Measurements from ENCODE around the gene SLC25A11. TPM values are rescaled to one million over a fixed set of nuclear protein-coding genes. Genes with fewer than 3 reads are reported as not detected.

SLC25A11 gene
- total and polyA plus RNA-seq, 4 donors, result 28.5 to 54.1 (median 46.0) TPM

GRCh38 chr17:4944554-4945175, 4.8 kb upstream of the SLC25A11 start:
- DNase-seq (ENCODE audit: low spot score), result no peak
- no peak for TF ChIP-seq ZBTB33 (IDR thresholded peaks at IDR 0.05)
- TF ChIP-seq HNF4A (conservative IDR thresholded peaks at IDR 0.05), result no peak
- no peak for TF ChIP-seq EGR1 (IDR thresholded peaks at IDR 0.05; ENCODE audit: low read depth in 2 of 2)
- no peak for TF ChIP-seq FOXA2 (IDR thresholded peaks at IDR 0.05)
- TF ChIP-seq NR2F2 (IDR thresholded peaks at IDR 0.05), result no peak
- no peaks in the 10 kb centered on the region for H3K27me3 ChIP-seq (ENCODE audit: control insufficient read depth in 4 of 4, insufficient read depth in 4 of 4, low read length in 3 of 4)
- H3K4me1 ChIP-seq (ENCODE audit: control insufficient read depth in 4 of 4, insufficient read depth in 4 of 4, low read length in 3 of 4), result peaks cover 5 to 54% (median 42%) of the 10 kb centered on the region in 4 donors
- H3K9me3 ChIP-seq (ENCODE audit: control insufficient read depth in 4 of 4, low read length in 3 of 4), result no peaks in the 10 kb centered on the region
- H3K36me3 ChIP-seq (ENCODE audit: control insufficient read depth in 4 of 4, insufficient read depth in 3 of 4, low read depth in 1 of 4, low read length in 3 of 4), result peaks cover 6 to 26% (median 12%) of the 10 kb centered on the region in 4 donors
- H3K27ac ChIP-seq (ENCODE audit: low read depth in 1 of 2, low read length in 2 of 2), result peak overlapping the region; percentile 65 to 73
- no peak overlapping the region for H3K4me3 ChIP-seq (ENCODE audit: low read depth in 1 of 3, low read length in 3 of 3)
- 63% methylated on average over 8 of the region's 8 CpGs for WGBS
- H3K9ac ChIP-seq (ENCODE audit: low read depth in 1 of 2, low read length in 2 of 2), result peak overlapping the region in 1 of 2 donors; percentile 1

- Histone ChIP-seq H3K27me3 (ENCODE audit: control insufficient read depth in 4 of 4, insufficient read depth in 4 of 4, low read length in 3 of 4) (no peaks in the 10 kb centered on the region), H3K27ac (ENCODE audit: low read depth in 1 of 2, low read length in 2 of 2) (peak overlapping the region; percentile 65 to 73), H3K4me3 (ENCODE audit: low read depth in 1 of 3, low read length in 3 of 3) (no peak overlapping the region), H3K9me3 (ENCODE audit: control insufficient read depth in 4 of 4, low read length in 3 of 4) (no peaks in the 10 kb centered on the region), H3K9ac (ENCODE audit: low read depth in 1 of 2, low read length in 2 of 2) (no peak overlapping the region), H3K4me1 (ENCODE audit: control insufficient read depth in 4 of 4, insufficient read depth in 4 of 4, low read length in 3 of 4) (peaks cover 5 to 57% (median 44%) of the 10 kb centered on the region in 4 donors), H3K36me3 (ENCODE audit: control insufficient read depth in 4 of 4, insufficient read depth in 3 of 4, low read depth in 1 of 4, low read length in 3 of 4) (peaks cover 6 to 26% (median 12%) of the 10 kb centered on the region in 4 donors)
- WGBS, result 56% methylated on average over 3 of the region's 3 CpGs
- DNase-seq (ENCODE audit: low spot score), result no peak
- TF ChIP-seq MAX (IDR thresholded peaks at IDR 0.05) (no peak), RAD21 (IDR thresholded peaks at IDR 0.05) (no peak), ZBTB33 (IDR thresholded peaks at IDR 0.05) (no peak), RXRA (IDR thresholded peaks at IDR 0.05) (no peak), YY1 (IDR thresholded peaks at IDR 0.05) (no peak), CTCF (IDR thresholded peaks at IDR 0.05; ENCODE audit: low read depth, low read length, missing input control) (no peak), REST (IDR thresholded peaks at IDR 0.05) (no peak), SP1 (IDR thresholded peaks at IDR 0.05) (no peak), HNF4G (IDR thresholded peaks at IDR 0.05) (no peak), TAF1 (conservative IDR thresholded peaks at IDR 0.05) (no peak), JUND (IDR thresholded peaks at IDR 0.05) (no peak), GABPA (IDR thresholded peaks at IDR 0.05 in 1 of 2, conservative IDR thresholded peaks at IDR 0.05 in 1 of 2) (no peak), ATF3 (IDR thresholded peaks at IDR 0.05) (no peak), NR2F2 (IDR thresholded peaks at IDR 0.05) (no peak), FOXA1 (IDR thresholded peaks at IDR 0.05) (no peak)
These were observed 4.3 kb upstream of the SLC25A11 start for GRCh38 chr17:4944163-4944553.

Data from liver (tissue), 9 donors.